A673 (cell line): Measurements from ENCODE around the gene CARD8.

ENCODE experiments used
- EZH2 ChIP-seq: fragments of 200-600 bp; sonication (generic); IDR thresholded peaks from 2 replicates; pipeline ENCODE4 v1.6.1; 2017; ENCODE audit warnings: borderline replicate concordance, low read depth, mild to moderate bottlenecking, mixed read lengths, antibody characterized with exemption, low read length; ENCODE audit not compliant: poor library complexity, severe bottlenecking
- TF ChIP-seq, protein P1 (sequence below): fragments of 300-800, 200-600 bp; sonication (generic); conservative IDR thresholded peaks from 2 replicates; pipeline ENCODE4 v1.5.1; 2017; ENCODE audit warnings: low read depth, mild to moderate bottlenecking, antibody characterized with exemption, low read length, moderate library complexity, mixed read lengths

DNA sequence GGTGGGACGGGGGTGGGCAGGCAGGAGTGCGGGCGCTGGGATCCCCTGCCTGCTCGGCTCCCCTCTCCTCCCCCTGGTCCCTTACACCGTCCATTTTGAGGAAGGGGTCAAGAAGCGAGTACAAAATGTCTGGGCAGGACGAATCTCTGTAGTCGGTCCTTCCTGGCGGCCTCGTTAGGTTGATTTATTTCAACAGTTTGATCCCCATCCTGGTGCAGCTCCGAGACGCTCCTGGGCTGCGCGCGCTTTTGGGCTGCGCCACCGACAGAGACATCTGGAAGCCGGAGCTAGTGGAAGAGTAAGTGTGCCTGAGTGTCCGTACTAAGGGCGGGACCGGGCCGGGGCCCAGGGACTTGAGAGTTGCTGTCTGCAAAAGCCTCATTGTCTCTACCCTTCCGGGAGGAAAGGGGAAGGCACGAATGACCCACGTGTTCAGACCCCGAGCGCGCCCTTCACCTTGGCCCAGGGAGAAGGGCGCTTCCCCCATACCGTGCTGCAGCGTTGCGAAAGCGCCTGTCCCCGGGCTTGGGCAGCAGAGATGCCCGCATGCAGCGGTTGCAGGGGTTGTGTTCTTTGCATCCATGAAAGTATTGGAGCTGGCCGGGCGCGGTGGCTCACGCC, 15.9 kb upstream of the CARD8 start:
- TF ChIP-seq, protein P1, sequence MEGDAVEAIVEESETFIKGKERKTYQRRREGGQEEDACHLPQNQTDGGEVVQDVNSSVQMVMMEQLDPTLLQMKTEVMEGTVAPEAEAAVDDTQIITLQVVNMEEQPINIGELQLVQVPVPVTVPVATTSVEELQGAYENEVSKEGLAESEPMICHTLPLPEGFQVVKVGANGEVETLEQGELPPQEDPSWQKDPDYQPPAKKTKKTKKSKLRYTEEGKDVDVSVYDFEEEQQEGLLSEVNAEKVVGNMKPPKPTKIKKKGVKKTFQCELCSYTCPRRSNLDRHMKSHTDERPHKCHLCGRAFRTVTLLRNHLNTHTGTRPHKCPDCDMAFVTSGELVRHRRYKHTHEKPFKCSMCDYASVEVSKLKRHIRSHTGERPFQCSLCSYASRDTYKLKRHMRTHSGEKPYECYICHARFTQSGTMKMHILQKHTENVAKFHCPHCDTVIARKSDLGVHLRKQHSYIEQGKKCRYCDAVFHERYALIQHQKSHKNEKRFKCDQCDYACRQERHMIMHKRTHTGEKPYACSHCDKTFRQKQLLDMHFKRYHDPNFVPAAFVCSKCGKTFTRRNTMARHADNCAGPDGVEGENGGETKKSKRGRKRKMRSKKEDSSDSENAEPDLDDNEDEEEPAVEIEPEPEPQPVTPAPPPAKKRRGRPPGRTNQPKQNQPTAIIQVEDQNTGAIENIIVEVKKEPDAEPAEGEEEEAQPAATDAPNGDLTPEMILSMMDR, result no peak
- TF ChIP-seq EZH2, result no peak
